G401 (cell line): ENCODE results near the gene TRIAP1. TPM values are rescaled to one million over a fixed set of nuclear protein-coding genes. Genes with fewer than 3 reads are reported as not detected.
A peak's percentile ranks its signal among the peaks of the same experiment; 100 is the strongest.
"Not testable (repeated sequence)": the region's sequence is repeated elsewhere in the genome, so short reads cannot be mapped to it uniquely, and the experiment has no call there.

Source experiments
- DNase-seq: peaks from one replicate; pipeline ENCODE4 v3.0.0-alpha.2; 2015; ENCODE audit warnings: low spot score
- in situ Hi-C: cut with HindIII; loops from 2 replicates; pipeline ENCODE4 v1.10.0; 2016; ENCODE audit warnings: low sequenced_read_pairs, mixed read lengths
- total RNA-seq: library from RNA; depleted of rRNA; stranded (reverse); fragments of >200 nt; shearing (Covaris generic); gene quantifications from 2 replicates; pipeline ENCODE4 v1.2.3, GENCODE V29; 2014

TRIAP1 gene
- total RNA-seq, 1 experiment from 2014 or later = 118 TPM

GRCh38 chr12:120469450-120470149, 23.4 kb upstream of the TRIAP1 start, which contains the start of gene SRSF9:
SRSF9 (minus strand) TSS chr12:120469748; CDS start chr12:120469609, 139 bp downstream.
- in situ Hi-C loops = no loop called here
- peak; percentile 92 for DNase-seq

- DNase-seq = no peak
- in situ Hi-C loops = no loop called here
Observed at GRCh38 chr12:120468821-120469449, 22.8 kb upstream of the TRIAP1 start.

GRCh38 chr12:120468325-120468820, 22.2 kb upstream of the TRIAP1 start:
- in situ Hi-C loops = no loop called here
- DNase-seq = peak; percentile 28

GRCh38 chr12:120467439-120467838, 21.3 kb upstream of the TRIAP1 start:
- in situ Hi-C loops = no loop called here
- no peak for DNase-seq

- DNase-seq = peak; percentile 61
- in situ Hi-C loops = no loop called here
Observed at GRCh38 chr12:120466560-120467315, 20.6 kb upstream of the TRIAP1 start.

GRCh38 chr12:120465756-120466155, 19.6 kb upstream of the TRIAP1 start:
- in situ Hi-C loops = no loop called here
- DNase-seq = no peak

GRCh38 chr12:120463712-120464111, 17.5 kb upstream of the TRIAP1 start:
- no peak for DNase-seq
- in situ Hi-C loops = no loop called here

- DNase-seq = no peak
- in situ Hi-C loops = no loop called here
Observed at GRCh38 chr12:120462099-120462640, 16.0 kb upstream of the TRIAP1 start.

- no peak for DNase-seq
- in situ Hi-C loops = no loop called here
Observed at GRCh38 chr12:120460157-120460556, 14.0 kb upstream of the TRIAP1 start.

GRCh38 chr12:120457133-120457532, 10.9 kb upstream of the TRIAP1 start:
- in situ Hi-C loops = no loop called here
- DNase-seq = no peak

- no peak for DNase-seq
- in situ Hi-C loops = no loop called here
Observed at GRCh38 chr12:120455302-120455701, 9.1 kb upstream of the TRIAP1 start.

- in situ Hi-C loops = no loop called here
- DNase-seq = no peak
Observed at GRCh38 chr12:120453977-120454376, 7.8 kb upstream of the TRIAP1 start.

GRCh38 chr12:120453060-120453750, 7.0 kb upstream of the TRIAP1 start:
- no peak for DNase-seq
- in situ Hi-C loops = no loop called here

GRCh38 chr12:120452524-120452923, 6.3 kb upstream of the TRIAP1 start:
- DNase-seq, in situ Hi-C loops: not testable (repeated sequence)

- in situ Hi-C loops = loop anchor here (10.0 kb wide), 1 partner anchor 223 kb away; no protein-coding TSS in a partner anchor
- no peak for DNase-seq
Observed at GRCh38 chr12:120447992-120448391, 1.8 kb upstream of the TRIAP1 start.

- in situ Hi-C loops = loop anchor here (10.0 kb wide), 1 partner anchor 222 kb away; no protein-coding TSS in a partner anchor
- DNase-seq = not testable (repeated sequence)
Observed at GRCh38 chr12:120446844-120447178, 627 bp upstream of the TRIAP1 start.

GRCh38 chr12:120444676-120445075, 1.5 kb downstream of the TRIAP1 start:
- DNase-seq = no peak
- in situ Hi-C loops = loop anchor here (10.0 kb wide), 1 partner anchor 220 kb away; no protein-coding TSS in a partner anchor

- peak; percentile 52 for DNase-seq
- in situ Hi-C loops = loop anchor here (10.0 kb wide), 1 partner anchor 215 kb away; no protein-coding TSS in a partner anchor
Observed at GRCh38 chr12:120439646-120440247, 6.4 kb downstream of the TRIAP1 start.
